ENCODE measurements around the gene ANP32A.

The ANP32A gene

DNA sequence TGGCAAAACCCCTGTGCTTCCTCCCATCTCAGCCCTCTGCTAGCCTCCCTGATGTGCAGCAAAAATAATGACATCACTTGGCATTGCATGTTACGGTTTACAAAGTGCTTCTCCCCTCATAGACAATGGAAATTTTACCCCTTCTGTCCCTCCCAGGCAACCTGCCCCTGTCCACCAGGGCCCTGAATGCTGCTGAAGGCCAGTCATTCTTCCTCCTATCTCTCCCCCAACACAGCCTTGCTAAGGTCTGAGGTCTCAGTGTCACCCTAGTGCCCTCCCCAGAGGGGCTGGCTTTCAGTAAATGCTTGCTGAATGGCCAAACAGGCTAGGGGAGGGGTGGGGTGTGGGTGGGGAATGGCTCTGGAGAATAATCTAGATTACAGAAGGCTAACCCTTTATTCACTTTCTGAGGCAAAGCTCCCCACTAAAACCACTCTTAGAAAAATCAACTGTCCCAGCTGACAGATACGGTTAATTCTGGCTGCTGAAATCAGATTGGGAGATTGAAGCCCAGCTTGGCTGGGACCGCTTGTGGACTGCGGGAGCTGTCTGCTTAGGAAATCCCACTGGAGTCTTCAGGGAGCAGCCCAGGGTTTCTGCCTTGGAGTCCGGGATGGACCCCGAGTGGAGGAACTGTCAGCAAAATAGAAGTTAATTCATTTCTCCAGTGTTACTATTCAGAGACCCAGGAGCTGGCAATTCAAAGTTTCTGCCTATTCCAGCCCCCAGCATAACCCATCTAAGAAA lies 22.9 kb downstream of the ANP32A start:
- DNase-seq (ENCODE audit: low read depth, low spot score): peak; percentile 19

GRCh38 chr15:68797191-68797590 lies 23.5 kb downstream of the ANP32A start:
- DNase-seq (ENCODE audit: low read depth, low spot score): no peak

DNA sequence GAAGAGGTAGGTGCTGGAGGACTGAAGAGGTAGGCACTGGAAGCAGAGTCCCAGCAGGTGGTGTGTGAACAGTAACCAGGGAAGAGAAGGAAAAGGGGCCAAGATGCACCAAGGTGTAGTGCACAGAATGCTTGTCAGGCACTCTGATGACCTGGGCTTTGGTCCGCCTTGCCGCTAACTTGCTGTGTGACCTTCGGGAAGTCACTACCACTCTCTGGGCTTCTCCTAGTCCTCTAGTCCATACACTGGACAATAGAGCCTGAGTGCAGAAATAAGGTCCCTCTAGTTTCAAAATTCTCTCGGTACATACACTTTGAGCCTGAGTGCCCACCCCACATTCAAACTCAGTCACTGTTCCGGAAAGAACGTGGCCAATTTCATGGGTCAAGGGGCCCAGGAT lies 24.1 kb downstream of the ANP32A start:
- no peak for DNase-seq (ENCODE audit: low read depth, low spot score)

- peak; percentile 96 for DNase-seq (ENCODE audit: low read depth, low spot score)
Measured at GRCh38 chr15:68795298-68795848, 25.3 kb downstream of the ANP32A start.

DNA sequence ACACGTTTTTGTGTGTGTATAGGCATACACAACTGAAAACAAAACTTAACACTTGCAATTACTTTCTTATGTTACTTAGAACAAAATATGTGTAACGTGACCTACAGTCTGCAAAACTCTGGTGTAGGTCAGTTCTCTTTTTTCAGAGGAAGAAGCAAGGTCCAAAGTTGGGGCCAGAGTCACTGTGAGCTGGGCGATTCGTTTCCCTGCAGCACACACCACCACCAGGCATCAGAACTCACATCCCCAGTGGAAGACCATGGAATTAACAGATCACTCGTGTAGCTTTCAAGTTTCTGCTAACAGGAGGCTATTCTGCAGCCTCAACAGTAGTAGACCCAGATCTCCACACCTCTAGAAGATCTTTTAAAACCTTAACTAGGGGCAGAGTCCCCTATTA lies 25.8 kb downstream of the ANP32A start:
- no peak for DNase-seq (ENCODE audit: low read depth, low spot score)

GRCh38 chr15:68794307-68794706 lies 26.4 kb downstream of the ANP32A start:
- no peak for DNase-seq (ENCODE audit: low read depth, low spot score)

DNA sequence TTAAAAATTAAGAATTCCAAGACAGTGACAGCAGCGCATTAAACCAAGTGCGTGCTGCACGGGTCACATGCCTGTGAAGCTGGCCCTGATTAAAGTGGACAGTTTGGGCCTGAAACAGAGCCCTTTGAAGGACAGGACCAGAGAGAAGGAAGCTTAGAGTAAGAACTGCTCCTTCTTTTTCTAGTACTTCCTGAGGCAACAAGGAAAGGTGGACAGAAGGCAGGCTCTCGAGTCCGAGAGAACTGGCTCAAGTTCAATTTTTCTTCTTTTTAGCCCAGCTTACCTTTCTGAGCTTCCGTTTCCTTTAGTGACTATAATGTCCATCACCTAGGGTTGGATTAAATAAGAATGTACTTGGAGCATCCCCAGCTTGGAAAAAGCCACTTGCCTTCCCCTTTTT lies 26.9 kb downstream of the ANP32A start:
- DNase-seq (ENCODE audit: low read depth, low spot score): no peak

DNA sequence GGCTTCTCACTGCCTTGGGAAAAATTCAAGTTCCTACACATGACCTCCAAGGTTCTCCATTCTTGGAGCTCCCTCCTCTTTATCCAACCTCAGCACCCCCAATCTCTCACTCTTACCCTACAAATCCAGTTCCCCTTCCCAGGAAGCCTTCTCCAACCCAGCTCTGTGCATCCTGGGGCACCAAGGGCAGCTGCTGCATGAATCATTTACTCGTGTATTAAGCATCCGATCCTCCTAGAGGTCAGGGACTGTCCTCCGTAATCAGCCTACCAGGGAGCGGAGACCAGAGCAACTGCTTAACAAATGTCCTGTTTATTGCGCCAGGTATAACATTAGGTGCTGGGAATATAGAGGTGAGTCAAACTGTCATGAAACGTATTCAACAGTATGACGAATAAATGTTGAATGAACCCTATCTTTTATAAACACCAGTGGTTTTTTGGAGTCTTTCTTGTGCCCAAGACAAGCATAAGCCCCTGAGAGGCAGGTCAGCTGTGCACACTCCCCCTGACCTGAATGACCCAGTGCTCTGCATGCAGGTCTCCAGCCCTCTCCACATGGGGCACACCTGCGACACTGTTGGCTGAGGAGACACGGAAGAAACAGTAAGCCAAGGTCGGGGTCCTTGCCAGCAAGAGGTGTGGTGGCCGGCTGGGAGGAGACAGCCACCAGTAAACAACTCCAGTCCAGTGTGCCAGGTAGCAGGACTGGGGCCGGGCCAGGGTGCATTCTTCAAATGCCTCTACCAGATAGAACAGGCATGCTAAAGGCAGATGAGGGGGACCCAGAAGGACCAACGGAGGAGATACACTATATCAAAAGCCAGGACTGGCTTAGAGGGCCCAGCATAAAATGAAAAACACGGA lies 27.6 kb downstream of the ANP32A start:
- peak; percentile 55 for DNase-seq (ENCODE audit: low read depth, low spot score)

DNA sequence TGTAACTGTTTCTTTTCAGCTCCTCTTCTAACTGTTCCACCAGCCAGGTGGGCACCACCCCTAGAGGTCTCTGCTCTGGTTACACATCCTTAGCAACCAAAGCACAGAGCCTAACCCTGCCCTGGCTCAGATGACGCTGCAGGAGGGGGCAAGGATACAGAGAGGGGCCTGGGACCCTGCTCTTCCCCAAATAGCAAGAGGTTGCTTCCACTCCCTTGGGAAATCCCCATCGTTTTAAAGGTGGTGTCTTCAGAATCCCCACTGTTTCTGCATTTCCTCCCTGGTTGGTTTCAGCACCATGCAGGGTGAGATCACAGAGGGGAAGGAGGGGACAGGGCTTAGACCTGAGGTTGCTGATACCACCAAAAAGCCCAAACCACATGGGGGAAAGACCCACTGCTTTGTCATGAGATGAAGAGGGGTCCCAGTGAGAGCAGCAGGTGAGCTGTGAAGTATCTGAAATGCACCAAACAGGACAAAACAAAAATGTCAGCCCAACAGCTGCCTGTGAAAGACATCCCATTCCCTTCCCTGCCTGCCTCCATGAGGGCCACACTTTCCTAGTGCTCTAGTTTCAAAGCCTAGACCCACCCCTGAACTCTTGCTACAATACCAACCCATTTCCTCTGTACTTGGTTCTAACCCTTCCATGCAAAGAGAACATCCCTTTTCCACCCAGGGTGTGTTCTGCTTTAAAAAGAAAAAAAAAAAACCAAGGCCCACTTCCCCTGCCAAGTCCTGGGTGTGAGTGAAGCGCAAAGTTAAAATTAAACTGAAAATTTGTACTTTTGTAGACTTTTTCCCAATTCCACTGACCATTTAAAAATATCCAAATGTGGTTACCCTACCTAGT lies 29.0 kb downstream of the ANP32A start:
- peak; percentile 44 for DNase-seq (ENCODE audit: low read depth, low spot score)

GRCh38 chr15:68790910-68791309 lies 29.8 kb downstream of the ANP32A start:
- no peak for DNase-seq (ENCODE audit: low read depth, low spot score)

DNA sequence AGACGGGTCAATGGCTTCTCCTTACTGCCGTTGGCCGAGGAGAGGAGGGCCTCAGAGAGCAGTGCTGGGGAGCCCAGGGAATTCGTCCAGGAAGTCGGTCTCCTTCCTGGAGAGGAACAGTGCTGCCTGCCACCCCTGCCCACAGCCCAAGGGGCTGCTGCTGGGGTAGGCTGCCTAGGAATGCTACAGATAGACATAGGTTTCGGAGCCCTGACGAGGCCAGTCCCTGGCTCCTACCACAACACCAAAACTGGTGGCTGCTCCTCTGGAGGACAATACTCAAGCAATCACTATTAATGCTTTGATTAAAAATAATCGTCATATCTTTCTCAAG lies 30.5 kb downstream of the ANP32A start:
- DNase-seq (ENCODE audit: low read depth, low spot score): no peak

- DNase-seq (ENCODE audit: low read depth, low spot score): peak; percentile 96
Measured at GRCh38 chr15:68789534-68790241, 31.0 kb downstream of the ANP32A start.

- DNase-seq (ENCODE audit: low read depth, low spot score): peak; percentile 77
Measured at GRCh38 chr15:68789091-68789490, 31.6 kb downstream of the ANP32A start.

DNA sequence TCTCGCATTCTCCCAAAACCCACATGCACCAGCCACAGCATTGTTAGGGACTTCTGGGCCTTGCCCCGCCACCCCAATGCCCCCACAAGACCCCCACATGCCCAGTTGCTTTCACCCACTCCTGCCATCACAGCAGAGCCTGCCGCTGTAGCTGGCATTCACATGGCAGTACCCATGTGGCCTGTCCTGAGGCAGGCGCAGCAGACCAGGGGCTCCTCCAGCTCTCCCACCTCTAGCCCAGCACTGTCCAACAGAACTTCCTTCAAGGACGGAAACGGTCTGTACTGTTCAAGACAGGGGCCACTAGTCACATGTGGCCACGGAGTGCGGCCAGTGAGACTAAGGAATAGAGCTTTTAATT lies 32.5 kb downstream of the ANP32A start:
- DNase-seq (ENCODE audit: low read depth, low spot score): no peak

DNA sequence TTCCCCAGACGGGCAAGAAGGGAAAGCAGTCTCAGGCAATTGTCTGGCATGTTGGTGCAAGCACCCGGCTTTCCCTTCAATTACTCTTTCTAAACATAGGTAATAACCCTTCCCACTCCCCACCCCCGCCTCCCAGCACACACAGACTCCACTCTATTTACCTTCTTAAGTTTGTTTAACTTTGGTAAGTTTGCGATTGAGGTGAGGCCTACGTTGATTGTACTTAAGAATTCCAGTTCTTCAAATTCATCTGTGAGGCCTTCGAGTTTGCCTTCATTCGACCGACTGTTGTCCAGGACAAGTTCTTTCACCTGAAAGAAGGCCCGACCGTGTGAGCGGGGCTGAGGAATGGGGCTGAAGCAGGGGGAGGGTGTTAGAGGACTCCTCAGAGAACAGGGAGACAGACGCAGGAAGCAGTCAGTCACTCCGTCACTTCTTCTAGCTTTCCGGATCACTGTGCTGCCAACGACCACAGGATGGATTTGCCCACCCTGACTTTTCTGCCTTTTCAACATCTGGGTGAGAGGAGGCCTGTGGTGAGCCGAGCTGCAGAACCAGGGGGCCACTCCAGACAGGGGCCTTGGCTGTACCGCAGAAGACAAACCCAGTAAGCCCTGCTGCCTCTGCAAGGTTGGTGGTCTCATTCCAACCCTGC lies 33.0 kb downstream of the ANP32A start:
- no peak for DNase-seq (ENCODE audit: low read depth, low spot score)

GRCh38 chr15:68786753-68787152 lies 33.9 kb downstream of the ANP32A start:
- no peak for DNase-seq (ENCODE audit: low read depth, low spot score)

GRCh38 chr15:68785541-68785940 lies 35.2 kb downstream of the ANP32A start:
- no peak for DNase-seq (ENCODE audit: low read depth, low spot score)

GRCh38 chr15:68784206-68784605 lies 36.5 kb downstream of the ANP32A start:
- DNase-seq (ENCODE audit: low read depth, low spot score): no peak

GRCh38 chr15:68783226-68784058 lies 37.3 kb downstream of the ANP32A start:
- DNase-seq (ENCODE audit: low read depth, low spot score): peak; percentile 81
